CD8-positive, alpha-beta memory T cell (primary cell): Measurements from ENCODE around the gene PDF. TPM values are rescaled to one million over a fixed set of nuclear protein-coding genes. Genes with fewer than 3 reads are reported as not detected.
"Not testable (repeated sequence)": the region's sequence is repeated elsewhere in the genome, so short reads cannot be mapped to it uniquely, and the experiment has no call there.

Experiments
- CTCF ChIA-PET: fragments of 350-600 bp; sonication (Branson Sonifier 250); formaldehyde crosslinking; loops from one replicate; lab custom pipeline; 2021; ENCODE audit warnings: antibody characterized with exemption; lab: Charles Lee
- POLR2A ChIA-PET: fragments of 350-600 bp; sonication (Branson Sonifier 250); formaldehyde crosslinking; loops from one replicate; lab custom pipeline; 2021; ENCODE audit warnings: antibody characterized with exemption; lab: Charles Lee
- DNase-seq, 5 donors: peaks; one replicate each; pipeline versions ENCODE4 v3.0.0 to v3.0.0-alpha.2; 2020 to 2022; ENCODE audit warnings: mixed read lengths in 1 of 5
- H3K27ac ChIP-seq: one replicate; pipeline ENCODE4 v1.7.0; 2013; ENCODE audit warnings: low read depth, mild to moderate bottlenecking, low read length, moderate library complexity
- H3K27me3 ChIP-seq: 2 replicates; pipeline ENCODE4 v1.7.0; 2013; ENCODE audit warnings: low read length, mild to moderate bottlenecking; ENCODE audit not compliant: insufficient read depth, poor library complexity, severe bottlenecking
- H3K36me3 ChIP-seq: 2 replicates; pipeline ENCODE4 v1.7.0; 2013; ENCODE audit warnings: mild to moderate bottlenecking, low read length, moderate library complexity; ENCODE audit not compliant: insufficient read depth
- H3K4me1 ChIP-seq: 2 replicates; pipeline ENCODE4 v1.7.0; 2013; ENCODE audit warnings: mild to moderate bottlenecking, low read length, moderate library complexity; ENCODE audit not compliant: insufficient read depth
- H3K4me3 ChIP-seq: 2 replicates; pipeline ENCODE4 v1.7.0; 2013; ENCODE audit warnings: mild to moderate bottlenecking, low read length
- H3K9me3 ChIP-seq: 2 replicates; pipeline ENCODE4 v1.7.0; 2013; ENCODE audit warnings: mild to moderate bottlenecking, low read length
- H3K27ac Mint-ChIP-seq, 8 donors: one replicate each; pipeline ENCODE4 v1.8.0; 2020 to 2021; ENCODE audit warnings: mixed read lengths in 8 of 8, mild to moderate bottlenecking in 6 of 8, inconsistent platforms in 3 of 8, moderate library complexity in 3 of 8
- H3K27me3 Mint-ChIP-seq, 2 donors: one replicate each; pipeline ENCODE4 v1.8.0; 2020 to 2021; ENCODE audit warnings: mixed read lengths in 2 of 2, mild to moderate bottlenecking in 1 of 2, moderate library complexity in 1 of 2
- H3K36me3 Mint-ChIP-seq, 3 donors: one replicate each; pipeline ENCODE4 v1.8.0; 2020 to 2021; ENCODE audit warnings: mixed read lengths in 3 of 3, inconsistent platforms in 1 of 3, mild to moderate bottlenecking in 1 of 3
- H3K4me1 Mint-ChIP-seq, 3 donors: one replicate each; pipeline ENCODE4 v1.8.0; 2020 to 2021; ENCODE audit warnings: mixed read lengths in 3 of 3, inconsistent platforms in 1 of 3, mild to moderate bottlenecking in 1 of 3
- H3K4me3 Mint-ChIP-seq, 7 donors: one replicate each; pipeline ENCODE4 v1.8.0; 2020 to 2021; ENCODE audit warnings: mixed read lengths in 7 of 7, mild to moderate bottlenecking in 6 of 7, moderate library complexity in 4 of 7, inconsistent platforms in 2 of 7
- H3K9me3 Mint-ChIP-seq, 5 donors: one replicate each; pipeline ENCODE4 v1.8.0; 2020 to 2022; ENCODE audit warnings: mixed read lengths in 5 of 5, mild to moderate bottlenecking in 3 of 5, moderate library complexity in 2 of 5, inconsistent platforms in 1 of 5
- polyA plus RNA-seq: library from polyadenylated mRNA; unstranded; fragments of 300-500 nt; fragmentation: Illumina TruSeq; gene quantifications from one replicate; pipeline ENCODE4 v1.2.3, GENCODE V29; 2021
- total RNA-seq, 2 experiments: library from RNA; stranded (reverse); gene quantifications; one replicate each; pipeline ENCODE4 v1.2.3, GENCODE V29; 2021

Gene PDF
- total and polyA plus RNA-seq, 3 experiments from 2014 or later, result 17.4 to 34.9 (median 29.1) TPM

DNA sequence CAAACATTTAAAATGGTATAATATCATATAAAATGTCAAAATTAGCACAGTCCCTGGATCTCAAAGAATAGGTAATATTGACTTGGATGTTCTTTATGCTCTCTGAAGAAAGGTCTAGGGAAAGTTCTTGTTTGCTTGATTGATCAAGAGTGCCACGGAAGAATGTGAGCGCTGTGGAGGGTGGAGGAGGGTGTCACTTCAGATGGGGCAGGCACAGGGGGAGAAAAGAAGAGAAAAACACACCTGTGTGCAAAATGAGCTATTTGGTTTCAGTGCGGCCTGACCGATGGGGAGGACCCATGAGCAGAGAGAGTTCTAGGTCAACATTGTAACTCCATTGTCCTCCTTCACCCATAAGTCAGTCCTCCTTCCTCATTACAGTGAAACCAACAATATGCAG is 28.1 kb downstream of the PDF start:
- H3K4me3 Mint-ChIP-seq, result no peak overlapping the region
- CTCF ChIA-PET, result interaction anchor here (1.0 kb wide), 1 partner anchor 152 kb away, joined by 3 read pairs; no protein-coding TSS in a partner anchor
- H3K27ac Mint-ChIP-seq, result peak overlapping the region in 2 of 8 donors; percentile 19 to 55
- DNase-seq, result no peak
- no peaks in the 10 kb centered on the region for H3K4me1 Mint-ChIP-seq
- peaks cover 4% of the 10 kb centered on the region for H3K36me3 ChIP-seq
- H3K36me3 Mint-ChIP-seq, result peaks cover 0 to 37% (median 8%) of the 10 kb centered on the region in 3 donors
- no peaks in the 10 kb centered on the region for H3K9me3 ChIP-seq
- no peaks in the 10 kb centered on the region for H3K9me3 Mint-ChIP-seq
- no peak overlapping the region for H3K4me3 ChIP-seq
- POLR2A ChIA-PET, result no interaction called here
- H3K27me3 ChIP-seq, result no peaks in the 10 kb centered on the region
- no peaks in the 10 kb centered on the region for H3K4me1 ChIP-seq
- H3K27me3 Mint-ChIP-seq, result no peaks in the 10 kb centered on the region
- no peak overlapping the region for H3K27ac ChIP-seq

DNA sequence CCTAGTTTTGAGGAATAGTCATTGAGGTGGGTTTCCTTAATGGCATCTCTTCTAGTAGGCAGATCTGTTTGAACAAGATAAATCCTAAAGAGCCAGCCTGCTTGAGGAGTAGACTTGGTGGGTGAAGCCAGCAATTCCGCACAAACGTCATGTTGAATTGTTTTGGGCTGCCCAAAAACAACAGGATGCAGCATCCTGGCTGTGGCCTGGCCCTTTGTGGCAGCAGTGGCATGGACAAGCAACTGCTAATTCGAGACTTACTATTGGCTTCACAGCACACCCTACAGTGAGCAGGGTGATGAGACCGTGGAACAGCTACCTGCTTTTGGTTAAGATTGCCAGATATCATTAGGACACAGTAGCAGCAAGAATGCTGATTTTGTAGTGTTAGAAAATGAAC is 28.5 kb downstream of the PDF start:
- peak overlapping the region in 1 of 8 donors; percentile 43 for H3K27ac Mint-ChIP-seq
- H3K4me1 ChIP-seq, result no peaks in the 10 kb centered on the region
- no peaks in the 10 kb centered on the region for H3K27me3 ChIP-seq
- ChIA-PET CTCF (interaction anchor here (1.1 kb wide), 1 partner anchor 38 kb away, joined by 3 read pairs; no protein-coding TSS in a partner anchor), POLR2A (no interaction called here)
- H3K4me3 ChIP-seq, result no peak overlapping the region
- H3K4me1 Mint-ChIP-seq, result no peaks in the 10 kb centered on the region
- H3K36me3 ChIP-seq, result peaks cover 4% of the 10 kb centered on the region
- no peak overlapping the region for H3K27ac ChIP-seq
- H3K9me3 ChIP-seq, result no peaks in the 10 kb centered on the region
- H3K9me3 Mint-ChIP-seq, result no peaks in the 10 kb centered on the region
- DNase-seq, result no peak
- peaks cover 0 to 37% (median 8%) of the 10 kb centered on the region in 3 donors for H3K36me3 Mint-ChIP-seq
- H3K4me3 Mint-ChIP-seq, result no peak overlapping the region
- H3K27me3 Mint-ChIP-seq, result no peaks in the 10 kb centered on the region

DNA sequence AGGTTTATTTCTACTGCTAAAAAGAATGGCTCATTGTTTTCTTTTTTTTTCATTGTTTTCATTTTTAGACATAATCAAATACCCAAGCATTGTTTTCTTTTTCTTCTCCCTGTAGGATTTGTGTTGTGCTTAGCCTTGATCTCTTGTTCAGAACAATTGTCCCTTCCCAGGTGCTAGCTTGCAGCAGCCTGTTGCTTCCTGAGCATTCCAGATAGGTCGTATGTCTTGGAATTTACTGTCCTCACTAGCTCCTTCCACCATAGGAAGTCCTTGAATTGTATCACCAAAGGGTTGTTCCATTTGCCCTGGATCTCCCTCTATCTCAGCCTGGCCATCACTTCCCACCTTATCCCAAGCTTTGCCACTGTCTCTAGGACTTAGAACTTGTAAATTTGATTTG is 29.2 kb downstream of the PDF start:
- ChIA-PET POLR2A (no interaction called here), CTCF (interaction anchor here (1.1 kb wide), 1 partner anchor 39 kb away, joined by 3 read pairs; no protein-coding TSS in a partner anchor)
- H3K36me3 Mint-ChIP-seq, result peaks cover 0 to 38% (median 8%) of the 10 kb centered on the region in 3 donors
- Histone ChIP-seq H3K4me3 (no peak overlapping the region), H3K27me3 (no peaks in the 10 kb centered on the region), H3K9me3 (no peaks in the 10 kb centered on the region), H3K4me1 (no peaks in the 10 kb centered on the region), H3K27ac (no peak overlapping the region), H3K36me3 (peaks cover 4% of the 10 kb centered on the region)
- no peaks in the 10 kb centered on the region for H3K4me1 Mint-ChIP-seq
- H3K9me3 Mint-ChIP-seq, result no peaks in the 10 kb centered on the region
- H3K27me3 Mint-ChIP-seq, result no peaks in the 10 kb centered on the region
- no peak for DNase-seq
- no peak overlapping the region for H3K27ac Mint-ChIP-seq
- H3K4me3 Mint-ChIP-seq, result no peak overlapping the region

DNA sequence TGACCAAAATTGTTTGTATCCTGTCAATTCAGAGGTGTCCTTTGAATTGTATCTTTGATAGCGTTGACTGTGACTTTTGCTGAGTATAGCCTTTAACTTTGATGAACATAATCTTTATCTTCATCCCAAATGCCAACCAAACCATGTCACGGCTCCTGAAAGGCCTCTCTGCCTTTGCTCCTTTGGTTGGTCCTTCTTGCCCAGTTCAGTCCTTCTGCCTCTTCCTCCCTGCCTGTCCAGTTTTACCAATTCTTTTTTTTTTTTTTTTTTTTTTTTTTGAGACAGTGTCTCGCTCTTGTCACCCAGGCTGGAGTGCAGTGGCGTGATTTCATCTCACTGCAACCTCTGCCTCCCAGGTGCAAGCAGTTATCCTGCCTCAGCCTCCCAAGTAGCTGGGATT is 32.1 kb downstream of the PDF start:
- H3K36me3 ChIP-seq, result peaks cover 4% of the 10 kb centered on the region
- ChIA-PET POLR2A (no interaction called here), CTCF (no interaction called here)
- peak overlapping the region in 1 of 8 donors; percentile 51 for H3K27ac Mint-ChIP-seq
- H3K4me3 Mint-ChIP-seq, result no peak overlapping the region
- no peak for DNase-seq
- no peak overlapping the region for H3K27ac ChIP-seq
- no peaks in the 10 kb centered on the region for H3K27me3 Mint-ChIP-seq
- no peaks in the 10 kb centered on the region for H3K9me3 ChIP-seq
- no peaks in the 10 kb centered on the region for H3K9me3 Mint-ChIP-seq
- no peak overlapping the region for H3K4me3 ChIP-seq
- no peaks in the 10 kb centered on the region for H3K27me3 ChIP-seq
- H3K4me1 Mint-ChIP-seq, result no peaks in the 10 kb centered on the region
- H3K4me1 ChIP-seq, result no peaks in the 10 kb centered on the region
- peaks cover 0 to 40% (median 3%) of the 10 kb centered on the region in 3 donors for H3K36me3 Mint-ChIP-seq

DNA sequence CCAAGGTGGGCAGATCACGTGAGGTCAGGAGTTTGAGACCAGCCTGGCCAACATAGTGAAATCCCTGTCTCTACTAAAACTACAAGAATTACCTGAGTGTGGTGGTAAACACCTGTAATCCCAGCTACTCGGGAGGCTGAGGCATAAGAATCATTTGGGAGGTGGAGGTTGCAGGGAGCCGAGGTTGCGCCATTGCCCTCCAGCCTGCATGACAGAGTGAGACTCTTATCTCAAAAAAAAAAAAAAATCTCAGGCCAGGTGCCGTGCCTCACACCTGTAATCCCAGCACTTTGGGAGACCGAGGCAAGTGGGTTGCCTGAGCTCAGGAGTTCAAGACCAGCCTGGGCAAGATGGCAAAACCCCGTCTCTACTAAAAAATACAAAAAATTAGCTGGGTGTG is 33.6 kb downstream of the PDF start:
- H3K4me1 Mint-ChIP-seq, H3K9me3 ChIP-seq, H3K27ac ChIP-seq, H3K4me3 Mint-ChIP-seq, H3K9me3 Mint-ChIP-seq, H3K36me3 ChIP-seq, CTCF ChIA-PET, H3K27me3 ChIP-seq, H3K4me1 ChIP-seq, DNase-seq, H3K27me3 Mint-ChIP-seq, H3K4me3 ChIP-seq: not testable (repeated sequence)
- peak overlapping the region in 1 of 8 donors; percentile 30 for H3K27ac Mint-ChIP-seq
- H3K36me3 Mint-ChIP-seq, result peaks cover 0 to 36% (median 3%) of the 10 kb centered on the region in 3 donors
- POLR2A ChIA-PET, result interaction anchor here (0.6 kb wide), 1 partner anchor 969 kb away, joined by 4 read pairs; no protein-coding TSS in a partner anchor

DNA sequence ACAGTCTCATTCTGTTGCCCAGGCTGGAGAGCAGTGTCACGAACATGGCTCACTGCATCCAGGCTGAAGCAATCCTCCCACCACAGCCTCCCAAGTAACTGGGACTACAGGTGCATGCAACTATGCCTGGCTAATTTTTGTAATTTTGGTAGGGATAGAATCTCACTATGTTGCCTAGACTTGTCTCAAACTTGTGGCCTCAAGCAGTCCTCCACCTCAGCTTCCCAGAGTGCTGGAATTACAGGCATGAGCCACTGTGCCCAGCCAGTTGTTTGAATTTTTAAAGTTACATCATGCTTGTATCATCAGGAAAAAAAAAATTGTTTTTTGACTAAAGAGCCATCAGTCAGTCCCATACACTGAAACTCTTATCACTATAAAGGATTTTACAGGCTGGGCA is 36.3 kb downstream of the PDF start:
- Histone ChIP-seq H3K9me3 (no peaks in the 10 kb centered on the region), H3K4me1 (no peaks in the 10 kb centered on the region), H3K36me3 (no peaks in the 10 kb centered on the region), H3K27me3 (no peaks in the 10 kb centered on the region), H3K4me3 (no peak overlapping the region), H3K27ac (no peak overlapping the region)
- ChIA-PET POLR2A (no interaction called here), CTCF (no interaction called here)
- Mint-ChIP-seq H3K4me1 (no peaks in the 10 kb centered on the region), H3K27ac (peak overlapping the region in 1 of 8 donors; percentile 3), H3K27me3 (no peaks in the 10 kb centered on the region), H3K9me3 (no peaks in the 10 kb centered on the region), H3K4me3 (no peak overlapping the region), H3K36me3 (peaks cover 0 to 21% (median 0%) of the 10 kb centered on the region in 3 donors)
- no peak for DNase-seq

DNA sequence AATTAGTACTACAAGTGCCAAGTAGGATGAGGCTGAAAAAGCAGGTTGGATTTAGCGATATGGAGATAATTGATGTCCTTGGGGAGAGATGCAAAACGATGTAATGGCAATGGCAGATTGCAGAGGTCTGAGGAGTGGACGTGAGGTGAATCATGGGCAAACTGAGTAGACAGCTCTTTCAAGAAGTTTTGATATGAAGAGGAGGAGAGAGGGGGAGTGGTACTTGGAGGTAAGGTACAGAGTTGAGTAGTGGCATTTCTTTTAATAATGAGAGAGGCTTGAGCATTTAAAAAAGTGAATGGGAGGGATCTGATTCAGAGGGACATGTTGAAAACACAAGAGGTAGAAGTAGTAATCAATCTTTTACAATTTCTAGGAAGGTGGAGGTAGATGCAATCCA is 37.0 kb downstream of the PDF start:
- Histone ChIP-seq H3K4me3 (no peak overlapping the region), H3K4me1 (no peaks in the 10 kb centered on the region), H3K9me3 (no peaks in the 10 kb centered on the region), H3K36me3 (no peaks in the 10 kb centered on the region), H3K27me3 (no peaks in the 10 kb centered on the region), H3K27ac (no peak overlapping the region)
- CTCF ChIA-PET, result no interaction called here
- H3K36me3 Mint-ChIP-seq, result peaks cover 0 to 22% (median 0%) of the 10 kb centered on the region in 3 donors
- DNase-seq, result no peak
- no peaks in the 10 kb centered on the region for H3K27me3 Mint-ChIP-seq
- H3K9me3 Mint-ChIP-seq, result no peaks in the 10 kb centered on the region
- POLR2A ChIA-PET, result no interaction called here
- no peak overlapping the region for H3K4me3 Mint-ChIP-seq
- peak overlapping the region in 4 of 8 donors; percentile 2 to 62 (median 22) for H3K27ac Mint-ChIP-seq
- H3K4me1 Mint-ChIP-seq, result no peaks in the 10 kb centered on the region

DNA sequence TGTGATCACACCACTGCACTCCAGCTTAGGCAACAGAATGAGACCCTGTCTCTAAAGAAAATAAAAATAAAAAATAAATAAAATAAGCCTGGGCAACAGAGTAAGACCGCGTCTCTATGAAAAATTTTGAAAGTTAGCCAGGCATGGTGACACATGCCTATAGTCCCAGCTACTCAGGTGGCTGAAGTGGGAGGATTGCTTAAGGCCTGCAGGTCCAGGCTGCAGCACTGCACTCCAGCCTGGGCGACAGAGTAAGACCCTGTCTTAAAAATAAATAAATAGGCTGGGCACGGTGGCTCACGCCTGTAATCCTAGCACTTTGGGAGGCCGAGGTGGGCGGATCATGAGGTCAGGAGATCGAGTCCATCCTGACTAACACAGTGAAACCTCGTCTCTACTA is 38.7 kb downstream of the PDF start:
- H3K27me3 Mint-ChIP-seq, H3K4me1 ChIP-seq, H3K9me3 Mint-ChIP-seq, H3K4me1 Mint-ChIP-seq, H3K36me3 ChIP-seq, H3K9me3 ChIP-seq, H3K27me3 ChIP-seq, H3K27ac ChIP-seq, CTCF ChIA-PET, H3K27ac Mint-ChIP-seq, H3K4me3 Mint-ChIP-seq, DNase-seq, H3K4me3 ChIP-seq: not testable (repeated sequence)
- H3K36me3 Mint-ChIP-seq, result peaks cover 0 to 22% (median 1%) of the 10 kb centered on the region in 3 donors
- POLR2A ChIA-PET, result interaction anchor here (0.7 kb wide), 1 partner anchor 418 kb away, joined by 3 read pairs; no protein-coding TSS in a partner anchor
